GM12874 (cell line): ENCODE results near the gene SMU1.

Experiments
- CTCF ChIP-seq: IDR thresholded peaks from 2 replicates; pipeline ENCODE4 v1.5.1; 2011; ENCODE audit warnings: low read depth, mild to moderate bottlenecking, control low read depth, low read length, moderate library complexity; ENCODE audit not compliant: insufficient read depth

Gene SMU1

GRCh38 chr9:33017283-33018041, 59.0 kb downstream of the SMU1 start:
- no peak for TF ChIP-seq CTCF

- no peak for TF ChIP-seq CTCF
Observed at GRCh38 chr9:33014665-33015014, 61.8 kb downstream of the SMU1 start.

GRCh38 chr9:33013962-33014664, 62.4 kb downstream of the SMU1 start:
- TF ChIP-seq CTCF: no peak

- TF ChIP-seq CTCF: no peak
Observed at GRCh38 chr9:33012328-33013069, 64.0 kb downstream of the SMU1 start.

- no peak for TF ChIP-seq CTCF
Observed at GRCh38 chr9:33011831-33012230, 64.6 kb downstream of the SMU1 start.

GRCh38 chr9:33007755-33008154, 68.7 kb downstream of the SMU1 start:
- TF ChIP-seq CTCF: no peak

GRCh38 chr9:32992595-32993238, 83.8 kb downstream of the SMU1 start:
- TF ChIP-seq CTCF: no peak
